ENCODE measurements around the gene IKBKE. TPM values are rescaled to one million over a fixed set of nuclear protein-coding genes. Genes with fewer than 3 reads are reported as not detected.

The IKBKE gene
- total RNA-seq (2014; rRNA removed; shearing (Covaris generic)) = 12.7 and 27.8 TPM in 2 replicates

DNA sequence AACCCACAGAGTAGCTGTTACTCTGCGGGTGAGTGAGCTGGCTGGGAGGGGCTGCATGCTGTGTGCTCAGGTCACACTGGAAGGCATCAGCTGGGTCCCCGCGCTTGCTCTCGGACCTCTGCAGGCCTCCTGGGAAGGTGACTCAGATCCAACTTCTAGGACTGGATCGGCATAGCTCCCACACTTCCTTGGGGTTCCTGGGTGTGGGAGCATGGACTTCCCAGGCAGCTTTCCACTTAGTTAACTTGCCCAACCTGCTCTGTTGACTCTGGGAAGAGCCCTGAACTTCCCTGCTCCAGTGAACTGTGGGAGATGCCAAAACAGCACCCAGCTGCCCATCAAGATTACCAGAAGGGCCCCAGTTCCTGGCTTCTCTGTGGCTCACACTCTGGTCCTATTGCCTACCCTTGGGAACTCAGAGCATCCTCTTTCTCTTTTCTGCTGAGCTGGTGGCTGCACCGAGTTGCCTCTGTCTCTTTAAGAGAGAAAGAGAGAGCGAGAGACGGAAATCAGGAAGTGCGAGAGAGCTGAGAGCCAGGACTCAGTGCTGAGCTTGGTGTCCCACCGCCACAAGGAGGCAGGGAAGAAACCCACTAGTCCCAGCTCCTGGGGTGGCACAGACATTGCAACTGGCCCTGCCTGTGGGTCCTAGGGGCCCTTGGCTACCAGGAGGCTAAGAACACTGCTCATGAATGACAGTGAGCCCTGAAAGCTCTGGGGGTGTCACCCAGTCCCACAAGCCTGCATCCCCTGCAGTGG lies at the start of gene IKBKE:
Gene IKBKE (plus strand): TSS at position 544 of the 759 bp plus-strand sequence. CDS start 2,752 bp downstream, outside the sequence.
- DNase-seq (ENCODE audit: low spot score) = peak; percentile 75
- in situ Hi-C loops (cut with HindIII; ENCODE audit: low sequenced_read_pairs) = no loop called here

- in situ Hi-C loops (cut with HindIII; ENCODE audit: low sequenced_read_pairs) = no loop called here
- no peak for DNase-seq (ENCODE audit: low spot score)
Measured at GRCh38 chr1:206421616-206422340, 48.5 kb upstream of the IKBKE start.

DNA sequence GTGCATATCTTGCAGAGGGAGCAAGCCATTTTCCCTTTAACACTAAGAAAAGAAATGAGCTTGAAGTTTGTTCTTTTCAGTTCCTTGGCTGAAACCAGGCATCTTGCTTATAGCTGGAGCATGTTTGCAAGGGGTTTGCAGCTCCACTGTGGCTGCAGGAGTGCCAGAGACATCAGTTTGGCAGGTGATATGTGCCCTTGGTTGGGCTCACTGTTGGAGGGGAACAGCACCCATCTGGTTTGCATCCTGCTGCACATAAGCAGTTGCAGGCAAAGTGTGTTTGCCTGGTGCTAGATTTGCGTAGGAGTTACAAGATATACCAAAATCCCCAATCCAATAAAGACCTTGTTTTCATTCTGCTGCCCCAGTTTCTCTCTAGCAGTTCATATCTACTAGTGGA lies 47.8 kb upstream of the IKBKE start:
- in situ Hi-C loops (cut with HindIII; ENCODE audit: low sequenced_read_pairs) = no loop called here
- peak; percentile 35 for DNase-seq (ENCODE audit: low spot score)

- DNase-seq (ENCODE audit: low spot score) = peak; percentile 93
- in situ Hi-C loops (cut with HindIII; ENCODE audit: low sequenced_read_pairs) = no loop called here
Measured at GRCh38 chr1:206427291-206427690, 43.0 kb upstream of the IKBKE start.

GRCh38 chr1:206429421-206429820 lies 40.9 kb upstream of the IKBKE start:
- in situ Hi-C loops (cut with HindIII; ENCODE audit: low sequenced_read_pairs) = no loop called here
- no peak for DNase-seq (ENCODE audit: low spot score)

- in situ Hi-C loops (cut with HindIII; ENCODE audit: low sequenced_read_pairs) = no loop called here
- no peak for DNase-seq (ENCODE audit: low spot score)
Measured at GRCh38 chr1:206430031-206430983, 40.0 kb upstream of the IKBKE start.

DNA sequence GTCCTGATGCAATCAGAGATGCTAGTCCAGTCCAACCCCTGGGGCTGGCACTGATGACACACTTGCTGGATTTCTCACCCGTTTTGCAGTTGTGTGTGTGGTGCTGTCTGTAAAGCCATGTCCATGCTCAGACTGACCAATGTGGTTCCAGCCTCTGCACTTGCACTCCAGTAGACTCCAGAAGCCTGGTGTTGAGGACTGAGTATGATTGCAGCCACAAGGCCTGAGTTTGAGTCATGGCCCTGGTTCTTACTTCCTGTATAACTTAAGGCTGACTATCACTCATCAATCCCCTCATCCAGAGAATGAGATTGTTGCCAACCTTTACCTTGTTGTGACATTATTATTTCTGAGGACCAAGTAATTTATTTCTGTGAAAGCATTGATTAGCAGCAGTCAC lies 34.8 kb upstream of the IKBKE start:
- DNase-seq (ENCODE audit: low spot score) = no peak
- in situ Hi-C loops (cut with HindIII; ENCODE audit: low sequenced_read_pairs) = no loop called here

GRCh38 chr1:206438554-206438953 lies 31.7 kb upstream of the IKBKE start:
- DNase-seq (ENCODE audit: low spot score) = no peak
- in situ Hi-C loops (cut with HindIII; ENCODE audit: low sequenced_read_pairs) = no loop called here

DNA sequence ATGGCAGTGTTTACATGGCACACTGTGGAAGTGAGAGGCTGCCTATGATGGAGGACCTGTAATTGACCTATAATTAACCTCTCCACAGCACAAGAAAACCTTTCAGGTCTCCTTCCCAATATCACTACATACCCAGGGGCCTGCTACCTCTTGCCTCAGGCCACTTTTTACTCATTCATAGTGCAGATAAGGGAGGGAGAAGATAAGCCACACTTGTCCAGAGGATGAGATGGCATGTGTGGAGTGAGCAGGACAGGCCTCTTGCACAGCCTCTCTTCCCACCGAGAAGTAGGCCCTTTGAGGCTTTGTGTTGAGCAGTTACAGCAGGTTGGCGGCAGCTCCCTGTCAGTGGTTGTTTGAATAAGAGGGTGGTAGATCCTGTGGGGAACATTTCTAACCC lies 31.1 kb upstream of the IKBKE start:
- in situ Hi-C loops (cut with HindIII; ENCODE audit: low sequenced_read_pairs) = no loop called here
- no peak for DNase-seq (ENCODE audit: low spot score)

DNA sequence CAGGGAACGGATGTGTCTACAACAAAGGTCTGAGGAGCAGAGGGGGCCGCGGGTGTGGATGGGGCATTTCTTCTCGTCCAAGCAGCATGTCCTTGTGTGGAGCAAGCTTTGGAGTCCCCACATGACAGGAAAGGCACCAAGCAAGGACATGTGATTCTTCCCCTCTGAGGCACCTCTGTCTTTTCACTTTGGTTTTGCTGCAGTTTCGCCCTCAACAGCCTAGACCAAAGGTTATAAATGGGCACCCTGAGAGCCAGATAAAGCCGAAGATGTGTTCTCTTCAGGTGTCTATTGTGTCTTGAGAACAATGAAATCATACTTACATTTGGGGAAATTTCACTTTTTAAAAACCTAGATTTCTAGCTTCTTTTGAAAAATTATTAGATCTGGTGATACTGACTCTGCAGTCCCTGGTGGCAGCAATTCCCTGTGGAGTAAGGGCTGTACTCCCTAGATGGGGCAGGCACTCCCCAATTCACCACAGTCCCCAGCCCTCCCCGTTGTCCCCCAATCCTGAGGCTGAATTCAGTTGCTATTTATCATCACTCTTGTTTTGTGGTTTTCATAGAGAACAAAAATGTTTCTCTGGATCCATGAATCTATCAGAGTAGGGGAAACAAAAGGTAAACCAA lies 28.8 kb upstream of the IKBKE start:
- in situ Hi-C loops (cut with HindIII; ENCODE audit: low sequenced_read_pairs) = no loop called here
- DNase-seq (ENCODE audit: low spot score) = no peak

DNA sequence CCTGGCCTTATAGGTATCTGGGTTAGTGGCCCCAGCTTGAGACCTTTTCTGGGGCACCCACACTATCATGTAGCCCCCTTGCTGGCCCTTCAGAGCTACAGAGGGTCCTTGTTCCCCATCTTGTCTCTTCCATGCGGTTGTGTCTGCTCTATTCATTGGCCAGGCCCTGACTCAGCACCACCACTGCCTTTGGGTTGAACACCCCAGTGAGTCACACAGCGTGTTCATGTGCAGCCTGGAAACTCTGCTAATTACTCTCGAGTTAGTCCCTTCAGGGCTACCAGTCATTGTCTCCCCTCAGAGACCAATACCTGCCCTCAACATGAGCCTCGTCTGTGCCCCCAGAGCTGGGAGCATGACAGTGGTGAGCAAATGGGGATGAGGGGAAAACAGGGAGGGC lies 28.2 kb upstream of the IKBKE start:
- in situ Hi-C loops (cut with HindIII; ENCODE audit: low sequenced_read_pairs) = no loop called here
- DNase-seq (ENCODE audit: low spot score) = no peak

GRCh38 chr1:206445116-206445515 lies 25.2 kb upstream of the IKBKE start:
- DNase-seq (ENCODE audit: low spot score) = no peak
- in situ Hi-C loops (cut with HindIII; ENCODE audit: low sequenced_read_pairs) = no loop called here

GRCh38 chr1:206445911-206446356 lies 24.3 kb upstream of the IKBKE start:
- DNase-seq (ENCODE audit: low spot score) = peak; percentile 99
- in situ Hi-C loops (cut with HindIII; ENCODE audit: low sequenced_read_pairs) = no loop called here

GRCh38 chr1:206446688-206447421 lies 23.4 kb upstream of the IKBKE start:
- DNase-seq (ENCODE audit: low spot score) = no peak
- in situ Hi-C loops (cut with HindIII; ENCODE audit: low sequenced_read_pairs) = no loop called here

DNA sequence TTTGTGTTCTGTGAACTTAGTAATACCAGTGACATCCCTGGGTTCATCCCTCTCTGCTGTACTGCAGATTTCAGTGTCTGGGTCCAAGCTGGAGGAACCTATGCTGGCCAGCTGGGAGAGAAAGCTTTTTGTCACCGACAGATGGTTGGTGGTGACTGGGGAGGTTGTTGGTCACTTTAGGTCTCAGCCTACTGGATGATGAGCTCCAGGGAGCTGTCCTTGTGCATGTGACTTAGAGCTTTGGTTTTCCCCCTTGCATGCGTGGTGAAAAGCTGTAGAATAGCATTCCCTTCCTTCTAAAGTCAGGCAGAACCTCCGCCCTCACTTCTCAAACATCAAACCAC lies 22.9 kb upstream of the IKBKE start:
- in situ Hi-C loops (cut with HindIII; ENCODE audit: low sequenced_read_pairs) = no loop called here
- DNase-seq (ENCODE audit: low spot score) = peak; percentile 64

DNA sequence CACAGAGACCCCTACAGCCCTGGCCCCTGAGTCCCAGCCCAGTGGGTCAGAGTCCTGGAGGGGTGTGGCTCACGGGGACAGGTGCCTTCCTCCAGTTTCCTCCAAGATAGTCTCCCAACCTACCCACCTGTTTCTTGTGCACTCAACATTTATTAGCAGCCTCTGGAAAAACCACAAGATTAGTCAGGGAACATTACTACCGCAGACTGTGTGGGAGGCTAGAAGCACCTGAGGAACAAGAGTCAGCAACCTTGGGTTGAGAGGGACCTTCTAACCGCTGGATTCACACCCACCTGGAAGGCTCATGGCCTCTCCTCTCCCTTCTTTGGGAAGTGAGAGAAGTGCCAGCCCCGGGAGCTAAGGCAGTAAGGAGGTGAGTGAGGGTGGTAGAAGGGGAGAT lies 22.5 kb upstream of the IKBKE start:
- DNase-seq (ENCODE audit: low spot score) = no peak
- in situ Hi-C loops (cut with HindIII; ENCODE audit: low sequenced_read_pairs) = no loop called here

DNA sequence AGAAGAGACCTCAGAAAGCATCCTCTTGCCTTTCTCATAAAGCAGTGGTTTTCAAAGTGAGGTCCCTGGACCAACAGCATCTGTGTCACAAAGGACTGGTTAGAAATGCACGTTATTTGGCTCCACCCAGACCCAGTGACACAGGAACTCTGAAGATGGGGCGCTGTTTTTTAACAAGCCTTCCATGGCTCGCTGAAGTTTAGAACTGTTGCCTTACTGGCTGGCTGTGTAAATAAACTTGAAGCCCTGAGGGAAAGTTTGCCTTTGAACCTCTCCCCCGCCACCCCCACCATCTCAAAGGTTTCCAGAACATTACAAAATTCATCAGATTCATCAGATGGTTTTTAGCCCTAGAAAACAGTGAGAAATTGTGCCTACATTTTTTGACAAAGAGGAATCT lies 21.8 kb upstream of the IKBKE start:
- DNase-seq (ENCODE audit: low spot score) = no peak
- in situ Hi-C loops (cut with HindIII; ENCODE audit: low sequenced_read_pairs) = no loop called here

- in situ Hi-C loops (cut with HindIII; ENCODE audit: low sequenced_read_pairs) = no loop called here
- DNase-seq (ENCODE audit: low spot score) = no peak
Measured at GRCh38 chr1:206449565-206449964, 20.7 kb upstream of the IKBKE start.

GRCh38 chr1:206450281-206450680 lies 20.0 kb upstream of the IKBKE start:
- no peak for DNase-seq (ENCODE audit: low spot score)
- in situ Hi-C loops (cut with HindIII; ENCODE audit: low sequenced_read_pairs) = no loop called here
